Immature natural killer cell (primary cell): ENCODE data around the gene IL12A. TPM values are rescaled to one million over a fixed set of nuclear protein-coding genes. Genes with fewer than 3 reads are reported as not detected.

ENCODE experiments used
- DNase-seq, 3 donors: peaks; one replicate each; pipeline ENCODE4 v3.0.0; 2022; ENCODE audit warnings: mixed read lengths in 1 of 3
- H3K27ac Mint-ChIP-seq, 6 donors: one replicate each; pipeline ENCODE4 v1.8.0; 2020; ENCODE audit warnings: mixed read lengths in 6 of 6, mild to moderate bottlenecking in 5 of 6, inconsistent platforms in 4 of 6, moderate library complexity in 3 of 6
- H3K27me3 Mint-ChIP-seq, 3 donors: one replicate each; pipeline ENCODE4 v1.8.0; 2020 to 2021; ENCODE audit warnings: low read depth in 3 of 3, mild to moderate bottlenecking in 3 of 3, mixed read lengths in 3 of 3, moderate library complexity in 3 of 3, inconsistent platforms in 1 of 3
- H3K36me3 Mint-ChIP-seq, 3 donors: one replicate each; pipeline ENCODE4 v1.8.0; 2020; ENCODE audit warnings: mixed read lengths in 3 of 3, inconsistent platforms in 2 of 3, mild to moderate bottlenecking in 2 of 3
- H3K4me1 Mint-ChIP-seq, 2 donors: one replicate each; pipeline ENCODE4 v1.8.0; 2020; ENCODE audit warnings: inconsistent platforms in 2 of 2, mild to moderate bottlenecking in 2 of 2, mixed read lengths in 2 of 2, moderate library complexity in 1 of 2
- H3K4me3 Mint-ChIP-seq, 5 donors: one replicate each; pipeline ENCODE4 v1.8.0; 2020; ENCODE audit warnings: mild to moderate bottlenecking in 5 of 5, mixed read lengths in 5 of 5, inconsistent platforms in 3 of 5, moderate library complexity in 3 of 5
- H3K9me3 Mint-ChIP-seq, 6 donors: one replicate each; pipeline ENCODE4 v1.8.0; 2020; ENCODE audit warnings: mild to moderate bottlenecking in 6 of 6, mixed read lengths in 6 of 6, inconsistent platforms in 4 of 6, moderate library complexity in 3 of 6
- polyA plus RNA-seq, 3 donors: library from polyadenylated mRNA; unstranded; fragments of 300-500 nt; fragmentation: Illumina TruSeq; gene quantifications; one replicate each; pipeline ENCODE4 v1.2.3, GENCODE V29; 2021

The IL12A gene
- polyA plus RNA-seq, 3 donors from 2014 or later = 0.12 to 0.27 TPM; not detected in 1

DNA sequence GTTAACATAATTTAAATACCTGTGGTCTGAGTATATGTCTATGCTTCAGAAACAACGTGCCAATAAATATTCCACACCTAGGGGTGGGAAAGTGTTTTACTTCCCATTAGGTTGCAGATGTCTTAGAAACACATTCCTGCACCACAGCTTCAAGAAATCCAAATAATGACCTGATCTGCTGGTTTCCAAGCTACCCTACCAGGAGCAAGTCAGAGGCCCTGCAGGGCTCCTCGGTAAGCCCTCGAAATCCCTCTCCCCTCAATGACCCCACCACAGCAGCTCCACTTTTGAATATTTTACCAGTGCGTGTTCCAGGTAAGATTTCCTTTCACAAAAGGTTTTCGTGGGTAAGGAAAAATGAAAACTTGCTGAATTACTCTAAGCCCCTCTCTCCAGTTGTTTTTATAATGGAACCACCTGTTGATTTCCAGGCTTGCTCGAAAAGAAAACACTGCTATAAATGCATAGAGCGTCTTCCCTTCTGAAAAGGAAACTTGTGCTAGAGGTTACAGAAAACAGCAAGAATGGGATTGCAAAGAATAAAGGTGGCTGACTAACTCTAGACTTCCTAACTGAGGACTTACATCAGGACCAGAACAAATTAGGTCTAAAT lies 12.6 kb downstream of the IL12A start:
- Mint-ChIP-seq H3K4me3 (no peak overlapping the region), H3K4me1 (no peaks in the 10 kb centered on the region), H3K36me3 (peaks cover 0 to 4% (median 0%) of the 10 kb centered on the region in 3 donors), H3K27me3 (no peaks in the 10 kb centered on the region), H3K9me3 (no peaks in the 10 kb centered on the region), H3K27ac (no peak overlapping the region)
- no peak for DNase-seq

DNA sequence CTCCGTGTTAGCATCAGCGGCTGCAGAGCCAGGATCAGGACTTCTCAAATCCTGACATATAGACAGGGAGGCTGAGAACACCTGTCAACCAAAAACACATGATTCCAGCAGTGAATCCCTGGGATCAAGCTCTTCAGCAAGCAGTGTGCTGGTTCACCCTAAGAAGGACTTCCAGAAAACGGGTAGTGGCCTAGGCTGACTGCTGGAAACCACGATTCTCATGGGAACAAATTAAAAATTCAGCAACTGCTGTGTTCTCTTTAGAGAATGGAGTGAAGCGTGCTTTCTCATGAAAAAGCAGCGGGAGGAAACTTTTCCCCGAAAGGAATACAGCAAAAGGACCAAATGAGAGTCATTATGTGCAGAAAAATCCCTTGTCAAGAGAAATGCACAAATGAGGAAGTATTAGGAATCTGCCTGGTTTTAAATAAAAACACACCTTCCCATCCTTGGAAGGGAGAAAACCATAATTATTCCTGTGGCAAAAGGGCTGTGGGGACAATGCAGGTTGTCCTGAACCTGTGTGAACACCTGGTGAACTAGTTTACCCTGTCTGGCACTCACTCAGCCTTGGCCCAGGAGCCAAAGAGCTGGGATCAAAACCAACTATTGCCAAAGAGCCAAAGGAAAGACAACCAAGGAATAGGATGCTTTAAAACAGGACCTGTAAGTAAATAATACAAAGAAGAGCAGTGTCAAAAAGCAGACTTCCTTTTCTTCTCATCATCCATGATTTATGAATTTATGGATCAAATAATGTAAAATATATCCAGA lies 13.4 kb downstream of the IL12A start:
- no peaks in the 10 kb centered on the region for H3K4me1 Mint-ChIP-seq
- H3K4me3 Mint-ChIP-seq = no peak overlapping the region
- peaks cover 0 to 4% (median 0%) of the 10 kb centered on the region in 3 donors for H3K36me3 Mint-ChIP-seq
- DNase-seq = no peak
- no peaks in the 10 kb centered on the region for H3K27me3 Mint-ChIP-seq
- no peaks in the 10 kb centered on the region for H3K9me3 Mint-ChIP-seq
- no peak overlapping the region for H3K27ac Mint-ChIP-seq

DNA sequence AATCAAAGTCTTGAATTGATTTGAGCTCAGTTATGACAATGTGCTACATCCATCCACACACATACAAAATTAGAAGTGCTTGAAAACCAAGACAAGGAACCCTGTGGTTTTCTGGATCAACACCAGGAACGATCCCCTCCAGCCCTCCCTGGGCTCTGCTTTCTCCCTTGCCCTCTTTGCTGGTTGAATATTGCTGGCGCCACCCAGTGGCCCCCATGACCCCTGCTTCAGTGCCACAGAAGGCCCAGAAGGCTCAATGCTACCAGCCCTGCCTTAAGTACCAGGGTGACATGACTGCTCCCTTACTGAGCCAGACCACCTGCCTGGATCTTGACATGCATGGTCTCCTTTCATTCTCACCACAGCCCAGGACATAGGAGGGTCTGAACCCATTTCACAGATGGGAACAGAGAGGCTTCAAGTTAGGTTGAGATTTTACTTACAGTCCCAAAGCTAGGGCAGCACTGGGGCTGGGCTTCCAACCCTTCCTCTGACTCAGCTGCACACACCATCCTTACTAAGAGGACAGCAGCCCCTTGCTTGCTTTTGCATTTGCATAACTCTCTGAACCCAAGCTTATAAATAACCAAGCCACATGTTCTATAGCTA lies 15.0 kb downstream of the IL12A start:
- Mint-ChIP-seq H3K4me1 (no peaks in the 10 kb centered on the region), H3K27me3 (no peaks in the 10 kb centered on the region), H3K27ac (no peak overlapping the region), H3K4me3 (no peak overlapping the region), H3K36me3 (no peaks in the 10 kb centered on the region), H3K9me3 (no peaks in the 10 kb centered on the region)
- peak in 1 of 3 donors; percentile 14 for DNase-seq

DNA sequence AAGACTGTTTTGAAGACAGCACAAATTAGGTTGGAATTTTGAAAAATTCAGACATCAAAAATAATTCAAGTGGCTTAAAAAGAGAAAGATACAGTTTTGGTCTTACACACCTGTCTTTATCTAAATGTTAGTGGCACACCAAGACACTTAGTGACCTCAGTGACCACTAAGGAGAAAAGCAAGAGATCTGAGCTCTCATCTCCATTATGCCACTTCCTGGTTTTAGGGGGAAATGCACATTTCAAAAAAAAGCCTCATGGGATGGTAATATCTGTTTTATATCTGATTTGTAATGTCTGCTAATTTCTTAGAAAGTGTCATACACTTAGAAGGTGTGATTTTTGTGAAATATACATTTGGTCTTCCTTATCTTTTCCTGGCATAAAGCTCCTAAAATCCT lies 16.4 kb downstream of the IL12A start:
- Mint-ChIP-seq H3K36me3 (no peaks in the 10 kb centered on the region), H3K27me3 (no peaks in the 10 kb centered on the region), H3K4me3 (no peak overlapping the region), H3K27ac (no peak overlapping the region), H3K4me1 (no peaks in the 10 kb centered on the region), H3K9me3 (no peaks in the 10 kb centered on the region)
- DNase-seq = no peak

DNA sequence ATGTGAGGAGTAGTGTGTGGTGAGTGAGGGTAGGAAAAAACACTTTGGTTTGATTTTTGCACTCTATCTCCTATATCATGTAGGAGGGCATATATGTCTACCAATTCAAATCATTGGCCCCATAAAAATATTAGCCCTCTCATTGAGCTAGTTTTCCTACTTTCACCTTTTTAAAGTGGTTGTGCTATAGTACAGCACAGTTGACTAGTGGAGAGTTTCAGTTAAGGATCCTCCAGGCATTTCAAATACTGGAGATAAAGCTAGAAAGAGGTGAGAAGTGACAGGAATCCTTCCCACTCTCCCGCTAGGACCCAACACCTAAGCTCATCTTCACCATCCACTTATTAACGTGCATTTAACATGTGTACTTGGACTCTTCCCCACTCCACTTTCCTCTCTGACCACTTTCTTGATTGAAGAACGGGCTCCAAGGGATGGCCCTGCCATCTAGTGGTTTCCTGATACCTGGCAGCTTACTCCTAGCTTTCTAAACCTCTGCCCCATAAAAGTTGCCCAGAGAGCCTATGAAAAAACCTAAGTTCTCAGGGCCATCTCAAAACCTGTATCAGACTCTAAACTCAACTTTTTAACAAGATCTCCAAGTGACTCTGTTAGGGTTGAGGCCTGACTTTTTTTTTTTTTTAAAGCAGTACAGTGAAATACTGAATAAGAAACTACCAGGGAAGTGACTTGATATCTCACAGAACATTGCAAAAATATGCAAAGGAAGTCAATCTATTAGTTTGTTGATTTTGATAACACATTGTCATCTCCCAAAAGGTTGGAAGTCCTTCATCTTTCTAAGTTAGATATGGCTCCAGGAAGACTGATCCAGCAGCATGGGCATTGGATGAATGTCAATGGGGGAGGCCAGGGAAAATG lies 17.9 kb downstream of the IL12A start:
- H3K4me3 Mint-ChIP-seq = no peak overlapping the region
- H3K9me3 Mint-ChIP-seq = no peaks in the 10 kb centered on the region
- H3K27ac Mint-ChIP-seq = no peak overlapping the region
- H3K4me1 Mint-ChIP-seq = no peaks in the 10 kb centered on the region
- no peaks in the 10 kb centered on the region for H3K27me3 Mint-ChIP-seq
- DNase-seq = no peak
- no peaks in the 10 kb centered on the region for H3K36me3 Mint-ChIP-seq

DNA sequence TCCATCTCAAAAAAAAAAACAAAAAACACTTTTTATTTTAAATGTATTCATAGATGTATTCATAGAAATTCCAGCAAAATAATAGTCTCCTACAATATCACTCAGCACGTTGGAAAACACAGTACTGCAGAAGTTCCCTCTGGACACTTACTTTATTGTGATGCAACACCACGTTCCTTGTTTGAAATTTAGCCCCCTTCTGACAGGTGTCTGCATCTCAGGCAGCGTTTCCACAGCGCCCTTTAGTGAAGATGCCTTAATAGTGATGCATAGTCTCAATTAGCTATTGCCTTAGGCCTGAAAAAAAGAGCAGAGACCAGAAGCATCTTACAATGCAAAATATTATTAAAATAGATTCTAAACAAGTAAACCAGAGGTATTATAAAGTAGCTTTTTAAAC lies 20.3 kb downstream of the IL12A start:
- H3K36me3 Mint-ChIP-seq = no peaks in the 10 kb centered on the region
- no peaks in the 10 kb centered on the region for H3K9me3 Mint-ChIP-seq
- no peak overlapping the region for H3K4me3 Mint-ChIP-seq

DNA sequence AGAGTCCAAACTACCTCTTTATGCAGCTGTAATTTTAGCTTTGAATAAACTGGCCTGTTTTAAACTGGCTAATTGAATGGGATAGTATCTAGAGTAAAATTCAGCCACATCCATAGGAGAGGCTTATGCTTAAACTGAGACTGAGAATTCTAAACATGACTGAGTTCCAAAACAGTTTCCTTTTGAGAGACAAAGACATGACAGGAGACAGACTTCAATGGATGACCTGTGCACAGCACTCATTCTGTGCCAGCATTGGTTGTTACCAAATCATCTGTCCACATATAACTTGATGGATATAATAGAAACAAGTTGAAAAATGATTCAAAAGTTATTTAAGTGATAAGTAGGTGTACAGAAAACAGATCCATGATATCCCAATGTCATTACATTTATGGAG lies 20.9 kb downstream of the IL12A start:
- no peak for DNase-seq
- H3K9me3 Mint-ChIP-seq = peaks cover 0 to under 1% (median 0%) of the 10 kb centered on the region in 6 donors
- peaks cover 0 to 5% of the 10 kb centered on the region in 2 donors for H3K4me1 Mint-ChIP-seq
- H3K36me3 Mint-ChIP-seq = no peaks in the 10 kb centered on the region
- H3K27me3 Mint-ChIP-seq = peaks cover 0 to 2% (median 0%) of the 10 kb centered on the region in 3 donors
- no peak overlapping the region for H3K4me3 Mint-ChIP-seq
- H3K27ac Mint-ChIP-seq = no peak overlapping the region

More for the DNA sequence above, 20.3 kb downstream of the IL12A start:
- Mint-ChIP-seq H3K27ac (no peak overlapping the region), H3K27me3 (peaks cover 0 to 2% (median 0%) of the 10 kb centered on the region in 3 donors), H3K4me1 (peaks cover 0 to 5% of the 10 kb centered on the region in 2 donors)
- DNase-seq = no peak

DNA sequence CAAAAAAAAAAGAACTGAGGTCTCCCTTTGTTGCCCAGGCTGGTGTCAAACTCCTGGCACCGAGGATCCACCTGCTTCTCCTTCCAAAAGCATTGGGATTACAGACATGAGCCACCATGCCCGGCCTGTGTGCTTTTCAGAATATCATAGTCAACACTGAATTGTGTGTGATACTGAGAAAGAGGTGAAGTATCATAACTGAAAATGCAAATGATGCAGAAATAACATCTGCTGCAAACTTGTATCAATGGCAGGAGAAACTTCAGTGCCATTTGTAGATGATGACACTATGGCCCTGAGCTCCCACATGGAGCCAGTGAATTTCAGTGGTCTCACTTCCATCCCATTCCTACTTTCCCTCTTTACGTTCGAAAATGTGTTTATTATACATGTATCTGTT lies 21.9 kb downstream of the IL12A start:
- Mint-ChIP-seq H3K9me3 (peaks cover 0 to 3% (median 0%) of the 10 kb centered on the region in 6 donors), H3K4me1 (peaks cover 0 to 5% of the 10 kb centered on the region in 2 donors), H3K36me3 (no peaks in the 10 kb centered on the region), H3K4me3 (no peak overlapping the region), H3K27ac (no peak overlapping the region), H3K27me3 (peaks cover 0 to 2% (median 0%) of the 10 kb centered on the region in 3 donors)
- DNase-seq = no peak

DNA sequence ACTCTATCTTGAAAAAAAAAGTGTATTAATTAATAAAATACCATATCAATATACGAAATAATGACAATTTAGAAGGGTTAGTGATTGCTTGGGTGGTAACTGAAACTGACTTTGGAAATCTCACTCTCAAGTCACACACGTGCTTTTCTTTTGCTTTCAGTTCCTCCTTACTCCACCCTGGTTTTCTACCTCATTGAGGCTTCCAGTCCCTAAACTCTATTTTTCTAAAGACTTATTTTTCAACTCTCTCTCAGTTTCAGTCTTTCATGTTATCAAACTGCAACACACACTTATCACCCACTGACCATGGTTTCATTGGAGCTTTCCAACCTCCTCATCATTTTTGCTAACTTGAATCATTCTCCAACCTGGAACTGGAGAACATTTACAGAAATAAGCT lies 23.5 kb downstream of the IL12A start:
- peaks cover 0 to 3% (median 0%) of the 10 kb centered on the region in 6 donors for H3K9me3 Mint-ChIP-seq

DNA sequence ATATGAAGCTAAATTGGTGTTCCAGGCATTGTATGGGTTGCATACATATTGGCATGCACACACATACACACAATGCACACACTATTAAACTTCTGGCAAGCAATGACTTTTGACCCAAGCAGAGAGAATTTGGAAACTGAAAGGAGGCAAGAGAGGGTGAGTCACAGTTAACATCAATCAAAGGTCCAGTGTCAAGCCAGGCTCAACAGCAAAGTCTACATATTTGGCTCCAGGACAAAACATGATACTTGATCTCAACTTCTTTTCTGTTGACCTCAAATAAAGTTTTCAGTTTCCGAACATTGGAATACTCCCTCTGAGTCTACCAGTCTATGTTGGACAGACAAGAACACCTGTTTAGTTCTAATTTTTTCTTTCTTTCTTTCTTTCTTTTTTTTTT lies 28.3 kb downstream of the IL12A start:
- Mint-ChIP-seq H3K9me3 (peaks cover 0 to 3% (median 0%) of the 10 kb centered on the region in 6 donors), H3K27ac (no peak overlapping the region), H3K4me3 (no peak overlapping the region), H3K4me1 (peaks cover 0 to 5% of the 10 kb centered on the region in 2 donors), H3K36me3 (no peaks in the 10 kb centered on the region), H3K27me3 (peaks cover 2 to 6% (median 2%) of the 10 kb centered on the region in 3 donors)
- no peak for DNase-seq

More for the DNA sequence above, 23.5 kb downstream of the IL12A start:
- Mint-ChIP-seq H3K4me3 (no peak overlapping the region), H3K27me3 (peaks cover 0 to 2% (median 0%) of the 10 kb centered on the region in 3 donors), H3K27ac (no peak overlapping the region), H3K4me1 (peaks cover 0 to 5% of the 10 kb centered on the region in 2 donors), H3K36me3 (no peaks in the 10 kb centered on the region)
- no peak for DNase-seq

DNA sequence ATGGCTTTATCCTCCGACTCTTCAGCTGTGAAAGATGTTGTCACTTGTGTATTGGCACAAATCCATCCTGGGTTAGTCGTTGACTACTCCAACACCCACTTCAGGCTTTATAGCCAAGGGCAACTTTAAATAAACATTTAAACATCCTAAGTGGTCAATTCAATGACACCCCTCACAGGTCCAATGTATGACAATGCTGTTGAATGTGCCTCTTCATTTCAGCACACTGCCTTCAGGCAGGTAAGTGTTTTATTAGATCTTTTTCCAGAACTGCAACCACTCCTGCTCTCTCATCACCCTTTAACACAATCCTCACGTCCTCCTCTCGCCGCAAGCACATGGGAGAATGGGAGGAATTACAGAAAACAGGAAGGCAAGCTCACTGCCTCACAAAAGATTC lies 30.3 kb downstream of the IL12A start:
- Mint-ChIP-seq H3K9me3 (peaks cover 0 to 3% (median 0%) of the 10 kb centered on the region in 6 donors), H3K36me3 (no peaks in the 10 kb centered on the region), H3K27ac (no peak overlapping the region)

DNA sequence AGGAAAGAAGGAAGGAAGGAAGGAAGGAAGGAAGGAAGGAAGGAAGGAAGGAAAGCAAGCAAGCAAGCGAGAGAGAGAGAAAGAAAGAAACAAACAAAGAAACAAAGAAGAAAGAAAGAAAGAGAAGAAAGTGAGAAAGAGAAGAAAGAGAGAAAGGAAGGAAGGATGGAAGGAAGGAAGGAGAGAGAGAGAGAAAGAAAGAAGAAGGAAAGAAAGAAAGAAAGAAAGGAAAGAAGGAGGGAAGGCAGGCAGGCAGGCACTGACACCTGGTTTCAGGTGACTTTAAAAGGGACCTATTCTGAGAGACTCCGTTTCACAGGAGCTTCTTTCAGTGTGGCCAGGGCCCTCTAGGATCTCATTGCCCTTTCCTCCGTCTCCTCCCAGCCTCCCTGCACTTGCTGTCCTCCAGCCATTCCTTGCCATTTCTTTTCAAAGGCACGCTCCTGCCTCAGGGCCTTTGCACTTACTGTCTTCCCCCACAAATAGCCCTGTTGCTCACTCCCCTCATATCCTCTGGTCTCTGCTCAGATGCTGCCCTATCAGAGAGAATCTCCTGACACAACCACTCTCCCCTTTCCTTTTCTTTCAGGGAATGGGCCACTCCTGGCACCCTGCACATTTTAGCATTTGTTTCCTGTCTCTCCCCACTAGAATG lies 31.5 kb downstream of the IL12A start:
- H3K9me3 Mint-ChIP-seq = no peaks in the 10 kb centered on the region
- no peaks in the 10 kb centered on the region for H3K4me1 Mint-ChIP-seq
- H3K27ac Mint-ChIP-seq = no peak overlapping the region
- no peak overlapping the region for H3K4me3 Mint-ChIP-seq
- no peak for DNase-seq
- H3K27me3 Mint-ChIP-seq = peaks cover 2 to 6% (median 4%) of the 10 kb centered on the region in 3 donors
- H3K36me3 Mint-ChIP-seq = no peaks in the 10 kb centered on the region

More for the DNA sequence above, 30.3 kb downstream of the IL12A start:
- Mint-ChIP-seq H3K4me1 (no peaks in the 10 kb centered on the region), H3K27me3 (peaks cover 2 to 6% (median 2%) of the 10 kb centered on the region in 3 donors), H3K4me3 (no peak overlapping the region)
- DNase-seq = no peak

DNA sequence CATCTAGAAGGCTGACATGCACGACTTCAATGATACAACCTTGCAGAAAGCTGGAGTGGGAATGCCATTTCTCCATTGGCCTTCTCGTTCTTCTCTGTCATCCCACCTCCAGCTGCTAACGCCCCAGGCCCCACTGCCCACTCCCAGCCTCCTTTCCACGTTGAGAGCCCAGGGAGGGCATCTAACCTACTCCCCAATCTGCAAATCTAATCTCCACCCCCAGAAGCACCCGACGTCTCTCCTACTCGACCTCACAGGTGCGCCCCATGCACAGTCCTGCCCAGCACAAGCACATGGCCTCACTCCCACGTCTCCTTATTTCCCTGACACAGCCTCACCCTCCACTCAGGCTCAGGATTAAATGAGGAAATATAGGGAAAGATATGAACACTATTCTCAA lies 33.4 kb downstream of the IL12A start:
- Mint-ChIP-seq H3K27ac (no peak overlapping the region), H3K27me3 (peaks cover 2 to 8% (median 4%) of the 10 kb centered on the region in 3 donors), H3K4me1 (no peaks in the 10 kb centered on the region), H3K4me3 (no peak overlapping the region), H3K9me3 (no peaks in the 10 kb centered on the region), H3K36me3 (no peaks in the 10 kb centered on the region)
- DNase-seq = no peak
